ENCODE measurements around the gene SLC27A6. TPM values are rescaled to one million over a fixed set of nuclear protein-coding genes. Genes with fewer than 3 reads are reported as not detected.

SLC27A6 gene
- polyA plus RNA-seq, 1 of the 3 experiments (the other 2 are of a cell fraction): 0.12 TPM

- CTCF ChIA-PET: interaction anchor here (0.9 kb wide), 1 partner anchor 12 kb away, joined by 3 read pairs; no protein-coding TSS in a partner anchor
Observed at GRCh38 chr5:129001841-129002526, 36.7 kb downstream of the SLC27A6 start.

GRCh38 chr5:129002527-129002842, 37.2 kb downstream of the SLC27A6 start:
- DNase-seq: no peak
- Histone ChIP-seq H3K27ac (ENCODE audit: low read depth in 2 of 2, low read length in 1 of 2) (no peak overlapping the region), H3K9me3 (no peaks in the 10 kb centered on the region), H3F3A (replicated peaks; ENCODE audit: insufficient read depth) (no peaks in the 10 kb centered on the region), H3K27me3 (ENCODE audit: insufficient read depth) (no peaks in the 10 kb centered on the region), H4K20me1 (ENCODE audit: insufficient read depth) (no peaks in the 10 kb centered on the region), H3K4me2 (no peak overlapping the region), H3K4me3 (ENCODE audit: low read depth in 2 of 2, low read length in 1 of 2) (no peak overlapping the region), H3K9me2 (no peaks in the 10 kb centered on the region), H3K4me1 (ENCODE audit: control insufficient read depth in 1 of 2, insufficient read depth in 2 of 2, low read depth in 1 of 2, low read length in 1 of 2) (no peaks in the 10 kb centered on the region), H3K36me3 (replicated peaks in 1 of 2; ENCODE audit: control insufficient read depth in 1 of 2, insufficient read depth in 2 of 2, low read length in 1 of 2) (no peaks in the 10 kb centered on the region), H2AFZ (ENCODE audit: low read depth) (no peak overlapping the region), H3K79me2 (ENCODE audit: insufficient read depth) (no peaks in the 10 kb centered on the region), H3K9ac (no peak overlapping the region)
- no peak for TF ChIP-seq TEAD4 (IDR thresholded peaks at IDR 0.05; ENCODE audit: borderline replicate concordance, insufficient read depth)
- TF ChIP-seq, protein P1, sequence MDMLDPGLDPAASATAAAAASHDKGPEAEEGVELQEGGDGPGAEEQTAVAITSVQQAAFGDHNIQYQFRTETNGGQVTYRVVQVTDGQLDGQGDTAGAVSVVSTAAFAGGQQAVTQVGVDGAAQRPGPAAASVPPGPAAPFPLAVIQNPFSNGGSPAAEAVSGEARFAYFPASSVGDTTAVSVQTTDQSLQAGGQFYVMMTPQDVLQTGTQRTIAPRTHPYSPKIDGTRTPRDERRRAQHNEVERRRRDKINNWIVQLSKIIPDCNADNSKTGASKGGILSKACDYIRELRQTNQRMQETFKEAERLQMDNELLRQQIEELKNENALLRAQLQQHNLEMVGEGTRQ (IDR thresholded peaks at IDR 0.05; ENCODE audit: borderline replicate concordance, low read depth, low read length): no peak
- TF ChIP-seq, protein P2, sequence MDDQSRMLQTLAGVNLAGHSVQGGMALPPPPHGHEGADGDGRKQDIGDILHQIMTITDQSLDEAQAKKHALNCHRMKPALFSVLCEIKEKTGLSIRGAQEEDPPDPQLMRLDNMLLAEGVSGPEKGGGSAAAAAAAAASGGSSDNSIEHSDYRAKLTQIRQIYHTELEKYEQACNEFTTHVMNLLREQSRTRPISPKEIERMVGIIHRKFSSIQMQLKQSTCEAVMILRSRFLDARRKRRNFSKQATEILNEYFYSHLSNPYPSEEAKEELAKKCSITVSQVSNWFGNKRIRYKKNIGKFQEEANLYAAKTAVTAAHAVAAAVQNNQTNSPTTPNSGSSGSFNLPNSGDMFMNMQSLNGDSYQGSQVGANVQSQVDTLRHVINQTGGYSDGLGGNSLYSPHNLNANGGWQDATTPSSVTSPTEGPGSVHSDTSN (IDR thresholded peaks at IDR 0.05): no peak
- TF ChIP-seq, protein P3, sequence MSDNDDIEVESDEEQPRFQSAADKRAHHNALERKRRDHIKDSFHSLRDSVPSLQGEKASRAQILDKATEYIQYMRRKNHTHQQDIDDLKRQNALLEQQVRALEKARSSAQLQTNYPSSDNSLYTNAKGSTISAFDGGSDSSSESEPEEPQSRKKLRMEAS (IDR thresholded peaks at IDR 0.05; ENCODE audit: low read depth): no peak
- no peak for TF ChIP-seq SIN3A (IDR thresholded peaks at IDR 0.05; ENCODE audit: borderline replicate concordance, low read depth, low read length)
- no peak for TF ChIP-seq FOSL2 (IDR thresholded peaks at IDR 0.05; ENCODE audit: borderline replicate concordance, low read depth)
- TF ChIP-seq EP300 (IDR thresholded peaks at IDR 0.05; ENCODE audit: borderline replicate concordance in 1 of 2, low read depth in 1 of 2, low read length in 1 of 2): no peak
- TF ChIP-seq RAD21 (IDR thresholded peaks at IDR 0.05; ENCODE audit: low read length): no peak
- TF ChIP-seq REST (IDR thresholded peaks at IDR 0.05; ENCODE audit: low read depth, low read length): no peak
- no peak for TF ChIP-seq ELF1 (IDR thresholded peaks at IDR 0.05)
- TF ChIP-seq RFX5 (IDR thresholded peaks at IDR 0.05; ENCODE audit: low read length): no peak
- TF ChIP-seq NRF1 (IDR thresholded peaks at IDR 0.05; ENCODE audit: low read depth, low read length): no peak
- TF ChIP-seq TCF12 (IDR thresholded peaks at IDR 0.05): no peak
- no peak for TF ChIP-seq FOXJ3 (CRISPR knock-in tag; IDR thresholded peaks at IDR 0.05)
- ChIA-PET POLR2A (no interaction called here), CTCF (interaction anchor here (0.9 kb wide), 1 partner anchor 12 kb away, joined by 3 read pairs; no protein-coding TSS in a partner anchor)
- WGBS (ENCODE audit: low lambda C conversion rate): 37% methylated on average over 2 of the region's 2 CpGs

More at GRCh38 chr5:129001841-129002526, 36.7 kb downstream of the SLC27A6 start:
- H3K9me3 ChIP-seq: no peaks in the 10 kb centered on the region
- H3K27ac ChIP-seq (ENCODE audit: low read depth in 2 of 2, low read length in 1 of 2): no peak overlapping the region
- no peak overlapping the region for H3K4me2 ChIP-seq
- H2AFZ ChIP-seq (ENCODE audit: low read depth): no peak overlapping the region
- no peaks in the 10 kb centered on the region for H3K4me1 ChIP-seq (ENCODE audit: control insufficient read depth in 1 of 2, insufficient read depth in 2 of 2, low read depth in 1 of 2, low read length in 1 of 2)
- no peak for DNase-seq
- TF ChIP-seq, protein P4, sequence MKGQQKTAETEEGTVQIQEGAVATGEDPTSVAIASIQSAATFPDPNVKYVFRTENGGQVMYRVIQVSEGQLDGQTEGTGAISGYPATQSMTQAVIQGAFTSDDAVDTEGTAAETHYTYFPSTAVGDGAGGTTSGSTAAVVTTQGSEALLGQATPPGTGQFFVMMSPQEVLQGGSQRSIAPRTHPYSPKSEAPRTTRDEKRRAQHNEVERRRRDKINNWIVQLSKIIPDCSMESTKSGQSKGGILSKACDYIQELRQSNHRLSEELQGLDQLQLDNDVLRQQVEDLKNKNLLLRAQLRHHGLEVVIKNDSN (IDR thresholded peaks at IDR 0.05; ENCODE audit: borderline replicate concordance, low read depth): no peak
- TF ChIP-seq EZH2phosphoT487 (IDR thresholded peaks at IDR 0.05; ENCODE audit: borderline replicate concordance, low read depth) (no peak), EP300 (IDR thresholded peaks at IDR 0.05; ENCODE audit: borderline replicate concordance in 1 of 2, low read depth in 1 of 2, low read length in 1 of 2) (no peak)
- WGBS (ENCODE audit: low lambda C conversion rate): 45% methylated on average over 5 of the region's 5 CpGs
- H3F3A ChIP-seq (replicated peaks; ENCODE audit: insufficient read depth): no peaks in the 10 kb centered on the region
- H3K4me3 ChIP-seq (ENCODE audit: low read depth in 2 of 2, low read length in 1 of 2): no peak overlapping the region
- POLR2A ChIA-PET: no interaction called here
- H4K20me1 ChIP-seq (ENCODE audit: insufficient read depth): no peaks in the 10 kb centered on the region
- H3K9me2 ChIP-seq: no peaks in the 10 kb centered on the region
- no peaks in the 10 kb centered on the region for H3K27me3 ChIP-seq (ENCODE audit: insufficient read depth)
- H3K9ac ChIP-seq: no peak overlapping the region
- H3K36me3 ChIP-seq (replicated peaks in 1 of 2; ENCODE audit: control insufficient read depth in 1 of 2, insufficient read depth in 2 of 2, low read length in 1 of 2): no peaks in the 10 kb centered on the region
- H3K79me2 ChIP-seq (ENCODE audit: insufficient read depth): no peaks in the 10 kb centered on the region

Measured in SK-N-SH (cell line).